ENCODE measurements around the gene KRTAP22-2.

The KRTAP22-2 gene

GRCh38 chr21:30563072-30563471 lies 27.1 kb downstream of the KRTAP22-2 start:
- no peak for DNase-seq (ENCODE audit: low read depth in 3 of 3)

GRCh38 chr21:30561957-30562356 lies 28.2 kb downstream of the KRTAP22-2 start:
- no peak for DNase-seq (ENCODE audit: low read depth in 3 of 3)

GRCh38 chr21:30561264-30561895 lies 28.8 kb downstream of the KRTAP22-2 start, which contains the start of gene KRTAP19-7:
Gene KRTAP19-7, minus strand, starts transcription at chr21:30561314. Its CDS starts 25 bp downstream, at chr21:30561289.
- no peak for DNase-seq (ENCODE audit: low read depth in 3 of 3)

GRCh38 chr21:30555095-30555494 lies 35.1 kb downstream of the KRTAP22-2 start:
- DNase-seq (ENCODE audit: low read depth in 3 of 3): no peak

GRCh38 chr21:30552782-30553181 lies 37.4 kb downstream of the KRTAP22-2 start:
- no peak for DNase-seq (ENCODE audit: low read depth in 3 of 3)

GRCh38 chr21:30541764-30542163 lies 48.4 kb downstream of the KRTAP22-2 start, which contains the start of gene KRTAP19-6:
Gene KRTAP19-6, minus strand, starts transcription at chr21:30541864. Its CDS starts 31 bp downstream, at chr21:30541833.
- DNase-seq (ENCODE audit: low read depth in 3 of 3): no peak

All from stimulated activated CD4-positive, alpha-beta T cell treated with anti-CD3 and anti-CD28 coated beads, TNF-alpha, amount 100 ng/mL, for 48 hours (primary cell).